WTC11 (cell line): ENCODE results near the gene PPP2R1B. TPM values are rescaled to one million over a fixed set of nuclear protein-coding genes. Genes with fewer than 3 reads are reported as not detected.

Source experiments
- ATAC-seq: fragments of 200-7000 bp; cut with Tn5 transposase; 2 replicates; pipeline ENCODE4 v1.10.0; 2021; ENCODE audit warnings: mild to moderate bottlenecking, moderate library complexity
- CTCF ChIA-PET: fragments of 300-600 bp; sonication (Branson Sonifier 250); formaldehyde crosslinking; loops from one replicate; lab custom pipeline; 2021; ENCODE audit warnings: antibody characterized with exemption; lab: Charles Lee
- POLR2A ChIA-PET: fragments of 350-600 bp; sonication (Branson Sonifier 250); formaldehyde crosslinking; loops from one replicate; lab custom pipeline; 2021; ENCODE audit warnings: antibody characterized with exemption; lab: Charles Lee
- DNase-seq: peaks from one replicate; pipeline ENCODE4 v3.0.0; 2021; ENCODE audit warnings: low spot score
- H3K27ac Mint-ChIP-seq: 2 replicates; pipeline ENCODE4 v1.8.0; 2021; ENCODE audit warnings: mixed read lengths
- H3K27me3 Mint-ChIP-seq: 2 replicates; pipeline ENCODE4 v1.8.0; 2021; ENCODE audit warnings: low read depth, mild to moderate bottlenecking, moderate library complexity, mixed read lengths
- H3K36me3 Mint-ChIP-seq: 2 replicates; pipeline ENCODE4 v1.8.0; 2021; ENCODE audit warnings: mixed read lengths
- H3K4me1 Mint-ChIP-seq: 2 replicates; pipeline ENCODE4 v1.8.0; 2022; ENCODE audit warnings: mixed read lengths
- H3K4me3 Mint-ChIP-seq: 2 replicates; pipeline ENCODE4 v1.8.0; 2021; ENCODE audit warnings: mild to moderate bottlenecking, moderate library complexity, mixed read lengths
- H3K9me3 Mint-ChIP-seq: 2 replicates; pipeline ENCODE4 v1.8.0; 2021; ENCODE audit warnings: mixed read lengths
- CREM ChIP-seq: sonication (generic); formaldehyde crosslinking; IDR thresholded peaks from 2 replicates; pipeline ENCODE4 v1.8.1; 2022; ENCODE audit warnings: mild to moderate bottlenecking, missing genetic modification reagents, moderate library complexity
- CTCF ChIP-seq: fragments of 200-600 bp; IDR thresholded peaks from 2 replicates; pipeline ENCODE4 v1.8.0; 2022; ENCODE audit warnings: antibody characterized with exemption
- EMX1 ChIP-seq: fragments of 250-450 bp; sonication (Bioruptor Pico); IDR thresholded peaks from 2 replicates; pipeline ENCODE4 v1.8.0; 2021; ENCODE audit warnings: mild to moderate bottlenecking
- FOXK1 ChIP-seq: sonication (generic); formaldehyde crosslinking; IDR thresholded peaks from 2 replicates; pipeline ENCODE4 v1.8.0; 2022; ENCODE audit warnings: mild to moderate bottlenecking, moderate library complexity, missing genetic modification reagents
- FOXP1 ChIP-seq: sonication (generic); formaldehyde crosslinking; IDR thresholded peaks from 2 replicates; pipeline ENCODE4 v1.8.0; 2022; ENCODE audit warnings: missing genetic modification reagents, mild to moderate bottlenecking, moderate library complexity, borderline replicate concordance
- GABPB1 ChIP-seq: sonication (generic); formaldehyde crosslinking; IDR thresholded peaks from 2 replicates; pipeline ENCODE4 v1.8.1; 2023; ENCODE audit warnings: mild to moderate bottlenecking, missing genetic modification reagents
- HMGXB4 ChIP-seq: sonication (generic); formaldehyde crosslinking; IDR thresholded peaks from 2 replicates; pipeline ENCODE4 v1.8.1; 2023; ENCODE audit warnings: mild to moderate bottlenecking, moderate library complexity, missing genetic modification reagents
- JAZF1 ChIP-seq: fragments of 250-450 bp; sonication (Bioruptor Pico); IDR thresholded peaks from 2 replicates; pipeline ENCODE4 v1.9.0; 2021; ENCODE audit warnings: moderate library complexity, mild to moderate bottlenecking, inconsistent platforms
- JUN ChIP-seq: sonication (generic); formaldehyde crosslinking; IDR thresholded peaks from 2 replicates; pipeline ENCODE4 v1.8.0; 2023; ENCODE audit warnings: mild to moderate bottlenecking, missing genetic modification reagents
- KAT7 ChIP-seq: sonication (generic); formaldehyde crosslinking; IDR thresholded peaks from 2 replicates; pipeline ENCODE4 v1.8.1; 2023; ENCODE audit warnings: missing genetic modification reagents, mild to moderate bottlenecking, borderline replicate concordance
- MXD4 ChIP-seq: fragments of 250-450 bp; sonication (Bioruptor Pico); IDR thresholded peaks from 2 replicates; pipeline ENCODE4 v1.8.0; 2021; ENCODE audit warnings: mild to moderate bottlenecking, moderate library complexity, borderline replicate concordance
- NFATC4 ChIP-seq: fragments of 250-450 bp; sonication (Bioruptor Pico); IDR thresholded peaks from 2 replicates; pipeline ENCODE4 v1.9.0; 2021; ENCODE audit warnings: mild to moderate bottlenecking
- PRRX2 ChIP-seq: fragments of 250-450 bp; sonication (Bioruptor Pico); IDR thresholded peaks from 2 replicates; pipeline ENCODE4 v1.8.0; 2021; ENCODE audit warnings: mild to moderate bottlenecking
- RELA ChIP-seq: sonication (generic); formaldehyde crosslinking; IDR thresholded peaks from 2 replicates; pipeline ENCODE4 v1.8.1; 2022; ENCODE audit warnings: missing genetic modification reagents, mild to moderate bottlenecking, borderline replicate concordance
- TEAD1 ChIP-seq: sonication (generic); formaldehyde crosslinking; IDR thresholded peaks from 2 replicates; pipeline ENCODE4 v1.8.0; 2022; ENCODE audit warnings: mild to moderate bottlenecking, missing genetic modification reagents
- ZBTB21 ChIP-seq: sonication (generic); formaldehyde crosslinking; IDR thresholded peaks from 2 replicates; pipeline ENCODE4 v1.8.1; 2023; ENCODE audit warnings: mild to moderate bottlenecking, missing genetic modification reagents, borderline replicate concordance
- ZNF263 ChIP-seq: sonication (generic); formaldehyde crosslinking; IDR thresholded peaks from 2 replicates; pipeline ENCODE4 v1.8.1; 2022; ENCODE audit warnings: low read depth, mild to moderate bottlenecking, moderate library complexity, missing genetic modification reagents
- ZNF396 ChIP-seq: fragments of 250-450 bp; sonication (Bioruptor Pico); IDR thresholded peaks from 2 replicates; pipeline ENCODE4 v1.8.0; 2021; ENCODE audit warnings: mild to moderate bottlenecking, moderate library complexity, borderline replicate concordance
- ZNF425 ChIP-seq: fragments of 250-450 bp; sonication (Bioruptor Pico); conservative IDR thresholded peaks from 2 replicates; pipeline ENCODE4 v1.9.0; 2021; ENCODE audit warnings: mild to moderate bottlenecking
- ZNF532 ChIP-seq: fragments of 250-450 bp; sonication (Bioruptor Pico); IDR thresholded peaks from 2 replicates; pipeline ENCODE4 v1.9.0; 2021; ENCODE audit warnings: mild to moderate bottlenecking, borderline replicate concordance
- ZNF671 ChIP-seq: fragments of 250-450 bp; sonication (Bioruptor Pico); IDR thresholded peaks from 2 replicates; pipeline ENCODE4 v1.8.0; 2021; ENCODE audit warnings: mild to moderate bottlenecking
- total RNA-seq: library from RNA; stranded (reverse); gene quantifications from 3 replicates; pipeline ENCODE4 v1.2.3, GENCODE V29; 2021

Gene PPP2R1B
- total RNA-seq, 1 experiment from 2014 or later = 87.7 TPM

GRCh38 chr11:111729071-111729830 is 36.9 kb downstream of the PPP2R1B start:
- ATAC-seq (no peak), DNase-seq (no peak)
- H3K27me3 Mint-ChIP-seq = no peaks in the 10 kb centered on the region
- 0 out of 2 replicates have a peak overlapping the region, but pooled peaks have one; percentile 3 for H3K27ac Mint-ChIP-seq
- ChIA-PET POLR2A (no interaction called here), CTCF (no interaction called here)
- H3K36me3 Mint-ChIP-seq = peaks cover 13% of the 10 kb centered on the region
- 0 out of 2 replicates have a peak, but pooled peaks cover under 1% of the 10 kb centered on the region for H3K4me1 Mint-ChIP-seq
- no peak overlapping the region for H3K4me3 Mint-ChIP-seq
- no peaks in the 10 kb centered on the region for H3K9me3 Mint-ChIP-seq
- no peak for TF ChIP-seq CREM (CRISPR knock-in tag)
- no peak for TF ChIP-seq ZNF396 (CRISPR knock-in tag)
- TF ChIP-seq FOXP1 (CRISPR knock-in tag) = no peak
- TF ChIP-seq TEAD1 (CRISPR knock-in tag) = no peak
- TF ChIP-seq EMX1 (CRISPR knock-in tag) = no peak
- no peak for TF ChIP-seq ZNF532
- no peak for TF ChIP-seq HMGXB4
- TF ChIP-seq MXD4 = no peak
- no peak for TF ChIP-seq ZBTB21 (CRISPR knock-in tag)
- no peak for TF ChIP-seq PRRX2
- TF ChIP-seq JUN (CRISPR knock-in tag) = no peak

- ChIA-PET POLR2A (no interaction called here), CTCF (interaction anchor here (1.0 kb wide), 1 partner anchor 204 kb away, joined by 5 read pairs; no protein-coding TSS in a partner anchor)
- Mint-ChIP-seq H3K4me1 (peaks cover 15% of the 10 kb centered on the region), H3K4me3 (no peak overlapping the region), H3K9me3 (no peaks in the 10 kb centered on the region), H3K27me3 (no peaks in the 10 kb centered on the region), H3K27ac (no peak overlapping the region)
- no peak for DNase-seq
- TF ChIP-seq ZNF671 (CRISPR knock-in tag) = no peak
- TF ChIP-seq, all 79 proteins: peak for 0
- peaks cover 20% of the 10 kb centered on the region for H3K36me3 Mint-ChIP-seq
- no peak for ATAC-seq
These were observed 38.8 kb downstream of the PPP2R1B start for GRCh38 chr11:111727431-111727830.

GRCh38 chr11:111726301-111726713 is 39.9 kb downstream of the PPP2R1B start:
- no peaks in the 10 kb centered on the region for H3K27me3 Mint-ChIP-seq
- H3K27ac Mint-ChIP-seq = no peak overlapping the region

GRCh38 chr11:111725621-111726020 is 40.6 kb downstream of the PPP2R1B start:
- ATAC-seq (no peak), DNase-seq (no peak)
- Mint-ChIP-seq H3K36me3 (peaks cover 36% of the 10 kb centered on the region), H3K9me3 (no peaks in the 10 kb centered on the region), H3K27me3 (no peaks in the 10 kb centered on the region), H3K27ac (no peak overlapping the region), H3K4me3 (no peak overlapping the region), H3K4me1 (peaks cover 15% of the 10 kb centered on the region)
- POLR2A ChIA-PET = no interaction called here
- CTCF ChIA-PET = interaction anchor here (1.3 kb wide), 1 partner anchor 52 kb away, joined by 3 read pairs; no protein-coding TSS in a partner anchor
- TF ChIP-seq JAZF1 (no peak), CTCF (no peak), FOXK1 (CRISPR knock-in tag) (no peak), KAT7 (CRISPR knock-in tag) (no peak), ZNF425 (CRISPR knock-in tag) (no peak), ZNF263 (CRISPR knock-in tag) (no peak), NFATC4 (CRISPR knock-in tag) (no peak), EMX1 (CRISPR knock-in tag) (no peak)

More at GRCh38 chr11:111726301-111726713, 39.9 kb downstream of the PPP2R1B start:
- Mint-ChIP-seq H3K4me1 (peaks cover 15% of the 10 kb centered on the region), H3K4me3 (no peak overlapping the region), H3K9me3 (no peaks in the 10 kb centered on the region), H3K36me3 (peaks cover 29% of the 10 kb centered on the region)
- ChIA-PET CTCF (interaction anchor here (1.3 kb wide), 1 partner anchor 51 kb away, joined by 3 read pairs; no protein-coding TSS in a partner anchor), POLR2A (no interaction called here)
- TF ChIP-seq GABPB1 (CRISPR knock-in tag) = peak; percentile 54; the same call in 1 of the 2 replicates
- no peak for TF ChIP-seq RELA (CRISPR knock-in tag)
- no peak for DNase-seq
- ATAC-seq = no peak
